PC-3 (cell line): ENCODE results near the gene SIDT2. TPM values are rescaled to one million over a fixed set of nuclear protein-coding genes. Genes with fewer than 3 reads are reported as not detected.

ENCODE experiments used
- ATAC-seq: fragments of 200-7000 bp; cut with Tn5 transposase; 2 replicates; pipeline ENCODE4 v1.9.1; 2020; ENCODE audit warnings: mild to moderate bottlenecking, moderate library complexity
- BruUV-seq: library from RNA; stranded (reverse); fragments of 400-500 nt; replicated peaks from 2 replicates; lab custom pipeline; 2021; lab: Mats Ljungman, UMichigan
- CTCF ChIA-PET: fragments of 300-600 bp; sonication (Branson Sonifier 250); formaldehyde crosslinking; loops from one replicate; lab custom pipeline; 2022; ENCODE audit warnings: antibody characterized with exemption; lab: Charles Lee
- POLR2A ChIA-PET: fragments of 300-600 bp; sonication (Branson Sonifier 250); formaldehyde crosslinking; loops from one replicate; lab custom pipeline; 2022; ENCODE audit warnings: antibody characterized with exemption; ENCODE audit not compliant: unreplicated experiment; lab: Charles Lee
- DNase-seq: peaks from one replicate; pipeline ENCODE4 v3.0.0-alpha.2; 2015
- H2AFZ ChIP-seq: fragments of 300-600 bp; sonication (generic); 2 replicates; pipeline ENCODE4 v1.6.0; 2016; ENCODE audit warnings: antibody characterized with exemption, low read length
- H3F3A ChIP-seq: fragments of 300-600 bp; sonication (generic); one replicate; pipeline ENCODE4 v1.6.0; 2017; ENCODE audit warnings: antibody characterized with exemption, low read length, control low read depth, mild to moderate bottlenecking; ENCODE audit not compliant: unreplicated experiment
- H3K27ac ChIP-seq: fragments of 300-600 bp; sonication (generic); 2 replicates; pipeline ENCODE4 v1.5.1; 2016; ENCODE audit warnings: mild to moderate bottlenecking, low read length
- H3K27me3 ChIP-seq: fragments of 300-600 bp; sonication (generic); 2 replicates; pipeline ENCODE4 v1.6.1; 2016; ENCODE audit warnings: low read length, mixed read lengths
- H3K36me3 ChIP-seq: fragments of 300-600 bp; sonication (generic); 2 replicates; pipeline ENCODE4 v1.6.1; 2016; ENCODE audit warnings: low read depth, mixed run types, low read length, mixed read lengths
- H3K4me1 ChIP-seq: fragments of 300-600 bp; sonication (generic); 2 replicates; pipeline ENCODE4 v1.5.1; 2016; ENCODE audit warnings: low read length; ENCODE audit not compliant: insufficient read depth
- H3K4me2 ChIP-seq: fragments of 300-600 bp; sonication (generic); 2 replicates; pipeline ENCODE4 v1.6.0; 2016; ENCODE audit warnings: low read length
- H3K4me3 ChIP-seq: fragments of 300-600 bp; sonication (generic); 2 replicates; pipeline ENCODE4 v1.5.1; 2016; ENCODE audit warnings: mild to moderate bottlenecking, low read length, mixed read lengths
- H3K79me2 ChIP-seq: fragments of 300-600 bp; sonication (generic); 2 replicates; pipeline ENCODE4 v1.6.1; 2017; ENCODE audit warnings: low read length, mixed read lengths
- H3K9ac ChIP-seq: fragments of 300-600 bp; sonication (generic); 2 replicates; pipeline ENCODE4 v1.6.0; 2016; ENCODE audit warnings: mild to moderate bottlenecking, low read length
- H3K9me2 ChIP-seq: fragments of 300-600 bp; sonication (generic); replicated peaks from 2 replicates; pipeline ENCODE4 v1.6.1; 2016; ENCODE audit warnings: mixed run types, low read length, mixed read lengths
- H3K9me3 ChIP-seq: fragments of 300-600 bp; sonication (generic); 2 replicates; pipeline ENCODE4 v1.6.1; 2016; ENCODE audit warnings: low read length, mixed read lengths
- H4K20me1 ChIP-seq: fragments of 300-600 bp; sonication (generic); 2 replicates; pipeline ENCODE4 v1.6.1; 2016; ENCODE audit warnings: low read length, mixed read lengths
- EZH2 ChIP-seq: fragments of 300-600 bp; sonication (generic); IDR thresholded peaks from one replicate; pipeline ENCODE4 v1.6.1; 2017; ENCODE audit warnings: antibody characterized with exemption, mild to moderate bottlenecking, low read length; ENCODE audit not compliant: unreplicated experiment
- EZH2phosphoT487 ChIP-seq: fragments of 300-600 bp; sonication (generic); IDR thresholded peaks from 2 replicates; pipeline ENCODE4 v1.6.1; 2018; ENCODE audit warnings: mild to moderate bottlenecking, antibody characterized with exemption, low read length, borderline replicate concordance
- intact Hi-C: fragments of 100-400 bp; cut with micrococcal nuclease; formaldehyde crosslinking; loops from 2 replicates; pipeline ENCODE4 v1.9.0; 2023
- total RNA-seq: library from RNA; depleted of rRNA; stranded (reverse); fragments of >200 nt; gene quantifications from 2 replicates; pipeline ENCODE4 v1.2.3, GENCODE V29; 2014
- TF ChIP-seq, protein P1 (sequence below): fragments of 300-600 bp; sonication (generic); conservative IDR thresholded peaks from 2 replicates; pipeline ENCODE4 v1.5.1; 2017; ENCODE audit warnings: antibody characterized with exemption, low read depth, mild to moderate bottlenecking, low read length

Gene SIDT2
- total RNA-seq, 1 experiment from 2014 or later: 13.6 TPM

DNA sequence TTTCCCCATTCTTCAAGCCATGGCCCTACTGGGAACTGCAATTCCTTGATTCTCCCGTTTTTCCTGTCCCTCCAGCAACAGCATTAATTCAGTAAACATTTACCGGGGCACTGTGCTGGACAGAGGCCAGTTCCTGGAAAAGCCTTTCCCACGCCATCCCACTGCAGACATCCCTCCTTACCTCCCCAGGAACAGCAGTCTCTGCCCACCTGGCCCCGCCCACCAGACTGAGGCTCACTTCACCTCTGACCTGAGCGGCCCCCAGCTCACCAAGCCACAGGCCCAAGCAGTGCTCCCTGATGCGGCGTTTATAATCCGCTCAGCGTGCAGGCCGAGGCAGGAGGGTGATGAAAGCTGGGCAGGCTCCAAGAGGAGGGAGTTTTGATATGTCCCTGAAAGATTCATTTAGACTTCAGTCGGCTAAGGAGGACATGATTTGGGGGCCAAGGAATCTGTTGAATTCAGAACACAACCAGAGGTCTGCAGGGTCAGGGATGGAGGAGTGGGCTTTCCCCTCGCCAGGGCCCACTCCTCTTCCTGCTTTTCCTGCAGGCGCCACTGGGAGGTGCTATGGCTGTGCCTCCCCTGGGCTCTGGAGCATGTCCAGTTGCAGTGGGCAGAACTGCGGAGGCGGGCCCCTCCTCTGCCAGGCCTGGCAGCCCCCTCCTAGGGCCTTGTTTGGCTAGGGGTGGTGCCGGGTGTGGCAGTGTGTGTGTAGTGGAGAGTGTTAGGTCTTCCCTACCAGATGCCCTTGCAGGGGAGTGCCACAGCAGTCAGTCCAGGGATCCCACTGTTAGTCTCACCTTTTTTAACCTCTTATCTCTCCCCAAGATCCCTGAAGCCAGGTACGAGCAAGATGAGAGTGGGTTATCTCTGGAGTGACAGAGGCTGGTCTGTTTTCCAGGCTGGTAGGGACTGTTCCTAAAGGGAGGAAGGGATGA, 19.2 kb downstream of the SIDT2 start:
- ChIA-PET POLR2A (no interaction called here), CTCF (no interaction called here)
- Histone ChIP-seq H3K9me2 (no peaks in the 10 kb centered on the region), H2AFZ (no peak overlapping the region), H3K27ac (no peak overlapping the region), H3K36me3 (no peaks in the 10 kb centered on the region), H3K27me3 (no peaks in the 10 kb centered on the region), H3K9ac (no peak overlapping the region), H3K9me3 (no peaks in the 10 kb centered on the region), H3K4me3 (no peak overlapping the region), H3K4me1 (peaks cover 5% of the 10 kb centered on the region; the same call in 1 of the 2 replicates), H4K20me1 (no peaks in the 10 kb centered on the region), H3K4me2 (no peak overlapping the region), H3F3A (no peaks in the 10 kb centered on the region), H3K79me2 (no peaks in the 10 kb centered on the region)
- no TSS peak for BruUV-seq
- intact Hi-C loops: no loop called here
- TF ChIP-seq, protein P1, sequence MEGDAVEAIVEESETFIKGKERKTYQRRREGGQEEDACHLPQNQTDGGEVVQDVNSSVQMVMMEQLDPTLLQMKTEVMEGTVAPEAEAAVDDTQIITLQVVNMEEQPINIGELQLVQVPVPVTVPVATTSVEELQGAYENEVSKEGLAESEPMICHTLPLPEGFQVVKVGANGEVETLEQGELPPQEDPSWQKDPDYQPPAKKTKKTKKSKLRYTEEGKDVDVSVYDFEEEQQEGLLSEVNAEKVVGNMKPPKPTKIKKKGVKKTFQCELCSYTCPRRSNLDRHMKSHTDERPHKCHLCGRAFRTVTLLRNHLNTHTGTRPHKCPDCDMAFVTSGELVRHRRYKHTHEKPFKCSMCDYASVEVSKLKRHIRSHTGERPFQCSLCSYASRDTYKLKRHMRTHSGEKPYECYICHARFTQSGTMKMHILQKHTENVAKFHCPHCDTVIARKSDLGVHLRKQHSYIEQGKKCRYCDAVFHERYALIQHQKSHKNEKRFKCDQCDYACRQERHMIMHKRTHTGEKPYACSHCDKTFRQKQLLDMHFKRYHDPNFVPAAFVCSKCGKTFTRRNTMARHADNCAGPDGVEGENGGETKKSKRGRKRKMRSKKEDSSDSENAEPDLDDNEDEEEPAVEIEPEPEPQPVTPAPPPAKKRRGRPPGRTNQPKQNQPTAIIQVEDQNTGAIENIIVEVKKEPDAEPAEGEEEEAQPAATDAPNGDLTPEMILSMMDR: peak; percentile 63
- TF ChIP-seq EZH2phosphoT487 (no peak), EZH2 (no peak)
- DNase-seq (peak; percentile 18), ATAC-seq (no peak; the same call in 1 of the 2 replicates)

DNA sequence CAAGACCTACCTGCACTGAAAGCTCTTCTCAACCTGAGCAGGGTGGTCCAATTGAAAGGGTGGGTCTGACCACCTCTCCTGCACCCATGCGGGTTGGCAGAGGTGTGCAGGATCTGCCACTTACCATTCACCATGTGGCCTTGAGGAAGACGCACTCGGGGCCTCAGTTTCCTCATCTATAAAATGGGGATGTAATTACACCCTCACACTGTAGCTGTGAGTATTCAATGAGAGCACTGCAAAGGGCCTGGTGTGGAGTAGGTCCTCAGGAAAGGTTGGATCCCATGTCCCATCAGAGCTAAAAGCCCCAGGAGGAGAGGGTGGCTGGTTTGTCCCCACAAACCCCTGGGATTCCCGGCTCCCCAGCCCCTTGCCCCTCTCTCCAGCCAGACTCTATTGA, 20.1 kb downstream of the SIDT2 start:
- BruUV-seq: no TSS peak
- Histone ChIP-seq H3K36me3 (no peaks in the 10 kb centered on the region), H3K27ac (no peak overlapping the region), H3K4me3 (no peak overlapping the region), H3K79me2 (no peaks in the 10 kb centered on the region), H3K27me3 (no peaks in the 10 kb centered on the region), H3F3A (no peaks in the 10 kb centered on the region), H4K20me1 (no peaks in the 10 kb centered on the region), H3K4me1 (peaks cover 5% of the 10 kb centered on the region; the same call in 1 of the 2 replicates), H3K9me3 (no peaks in the 10 kb centered on the region), H3K9ac (no peak overlapping the region), H2AFZ (no peak overlapping the region), H3K4me2 (peak overlapping the region; percentile 20; the same call in 1 of the 2 replicates), H3K9me2 (no peaks in the 10 kb centered on the region)
- POLR2A ChIA-PET: no interaction called here
- CTCF ChIA-PET: no interaction called here
- DNase-seq (no peak), ATAC-seq (no peak; the same call in 1 of the 2 replicates)
- intact Hi-C loops: no loop called here
- TF ChIP-seq, protein P1: no peak
